ENCODE measurements around the gene BARHL1. TPM values are rescaled to one million over a fixed set of nuclear protein-coding genes. Genes with fewer than 3 reads are reported as not detected.

BARHL1 gene
- total and polyA plus RNA-seq, 9 of the 15 experiments (the other 6 are each of a cell fraction or from before 2014, with no cell fraction given), result not detected

- intact Hi-C loops (cut with micrococcal nuclease), result loop anchor here (5.0 kb wide), 2 partner anchors 219 to 411 kb away; no protein-coding TSS in a partner anchor
- peaks cover 0 to 9% of the 10 kb centered on the region in 2 experiments; a peak in 2 of 5 replicates for H3K4me1 ChIP-seq (replicated peaks in 1 of 2; ENCODE audit: control insufficient read depth in 2 of 2, insufficient read depth in 2 of 2, low read length in 2 of 2)
- no peaks in the 10 kb centered on the region for H3K9me3 ChIP-seq (replicated peaks; ENCODE audit: control insufficient read depth, insufficient read depth, low read depth, low read length)
These were observed 4.0 kb upstream of the BARHL1 start for GRCh38 chr9:132578367-132578932.

GRCh38 chr9:132579427-132579798 lies 3.0 kb upstream of the BARHL1 start:
- no peak overlapping the region for H3K4me3 ChIP-seq
- intact Hi-C loops (cut with micrococcal nuclease) (loop anchor here (5.0 kb wide), 2 partner anchors 218 to 412 kb away; no protein-coding TSS in a partner anchor), in situ Hi-C loops (cut with MboI) (loop anchor here (5.0 kb wide), 1 partner anchor 167 kb away; the partner anchor contains the start of gene CFAP77)
- H3K27me3 ChIP-seq (ENCODE audit: control insufficient read depth in 2 of 2, insufficient read depth in 2 of 2, low read length in 2 of 2), result peaks cover 4 to 58% of the 10 kb centered on the region in 2 experiments; a peak in 4 of 5 replicates
- DNase-seq (ENCODE audit: extremely low read depth in 1 of 4, low spot score in 3 of 4), result no peak
- H3K36me3 ChIP-seq (ENCODE audit: control insufficient read depth, insufficient read depth, low read length), result no peaks in the 10 kb centered on the region
- H3K9me3 ChIP-seq (replicated peaks; ENCODE audit: control insufficient read depth, insufficient read depth, low read depth, low read length), result no peaks in the 10 kb centered on the region
- H3K9ac ChIP-seq (ENCODE audit: insufficient read depth in 1 of 2, low read depth in 2 of 2, low read length in 2 of 2), result no peak overlapping the region
- H2AFZ ChIP-seq (ENCODE audit: low read depth, low read length), result no peak overlapping the region
- ChIA-PET POLR2A (no interaction called here), CTCF (ENCODE audit: low intra/inter-chr PET ratio) (no interaction called here)
- FAIRE-seq, result no peak
- H3K9me1 ChIP-seq (ENCODE audit: control insufficient read depth, insufficient read depth, low read length), result no peaks in the 10 kb centered on the region
- H4K20me1 ChIP-seq (replicated peaks; ENCODE audit: control insufficient read depth, insufficient read depth, low read length), result peaks cover 29% of the 10 kb centered on the region
- H3K4me1 ChIP-seq (replicated peaks in 1 of 2; ENCODE audit: control insufficient read depth in 2 of 2, insufficient read depth in 2 of 2, low read length in 2 of 2), result peaks cover 0 to 9% of the 10 kb centered on the region in 2 experiments; a peak in 2 of 5 replicates
- no peak overlapping the region for H3K27ac ChIP-seq (ENCODE audit: extremely low read depth, low read depth, low read length)
- WGBS (ENCODE audit: insufficient coverage, low coverage, missing lambda C conversion rate), result 15% methylated on average over 15 of the region's 15 CpGs
- H3K79me2 ChIP-seq (ENCODE audit: control insufficient read depth, insufficient read depth, low read length), result no peaks in the 10 kb centered on the region
- no peak overlapping the region for H3K4me2 ChIP-seq (ENCODE audit: insufficient read depth, low read length)
- BruUV-seq (replicated peaks), result no TSS peak
- ATAC-seq, result no peak
- no peak for TF ChIP-seq ATF4 (CRISPR knock-in tag; IDR thresholded peaks at IDR 0.05)
- TF ChIP-seq EHMT2 (IDR thresholded peaks at IDR 0.05), result no peak
- TF ChIP-seq ZNF12 (CRISPR knock-in tag; IDR thresholded peaks at IDR 0.05), result no peak
- no peak for TF ChIP-seq CTBP1 (IDR thresholded peaks at IDR 0.05; ENCODE audit: borderline replicate concordance)
- TF ChIP-seq NR0B1 (IDR thresholded peaks at IDR 0.05; ENCODE audit: partially characterized antibody), result no peak
- no peak for TF ChIP-seq ZNF75A (CRISPR knock-in tag; IDR thresholded peaks at IDR 0.05)
- TF ChIP-seq CGGBP1 (CRISPR knock-in tag; IDR thresholded peaks at IDR 0.05), result no peak
- no peak for TF ChIP-seq SMAD2 (IDR thresholded peaks at IDR 0.05; ENCODE audit: low read depth, low read length)
- TF ChIP-seq UBTF (IDR thresholded peaks at IDR 0.05; ENCODE audit: borderline replicate concordance in 1 of 2, low read depth in 2 of 2, low read length in 2 of 2), result no peak

More at GRCh38 chr9:132578367-132578932, 4.0 kb upstream of the BARHL1 start:
- Histone ChIP-seq H3K36me3 (ENCODE audit: control insufficient read depth, insufficient read depth, low read length) (no peaks in the 10 kb centered on the region), H2AFZ (ENCODE audit: low read depth, low read length) (no peak overlapping the region), H3K9ac (ENCODE audit: insufficient read depth in 1 of 2, low read depth in 2 of 2, low read length in 2 of 2) (no peak overlapping the region), H4K20me1 (replicated peaks; ENCODE audit: control insufficient read depth, insufficient read depth, low read length) (peaks cover 27% of the 10 kb centered on the region), H3K27me3 (ENCODE audit: control insufficient read depth in 2 of 2, insufficient read depth in 2 of 2, low read length in 2 of 2) (peaks cover 3 to 57% of the 10 kb centered on the region in 2 experiments; a peak in 4 of 5 replicates), H3K4me3 (no peak overlapping the region), H3K27ac (ENCODE audit: extremely low read depth, low read depth, low read length) (no peak overlapping the region), H3K9me1 (ENCODE audit: control insufficient read depth, insufficient read depth, low read length) (no peaks in the 10 kb centered on the region), H3K4me2 (ENCODE audit: insufficient read depth, low read length) (no peak overlapping the region), H3K79me2 (ENCODE audit: control insufficient read depth, insufficient read depth, low read length) (no peaks in the 10 kb centered on the region)
- FAIRE-seq (no peak), DNase-seq (ENCODE audit: extremely low read depth in 1 of 4, low spot score in 3 of 4) (no peak), ATAC-seq (no peak)
- WGBS (ENCODE audit: insufficient coverage, low coverage, missing lambda C conversion rate), result 2% methylated on average over 7 of the region's 7 CpGs
- BruUV-seq (replicated peaks), result no TSS peak
- in situ Hi-C loops (cut with MboI), result loop anchor here (5.0 kb wide), 1 partner anchor 166 kb away; the partner anchor contains the start of gene CFAP77
- ChIA-PET POLR2A (interaction anchor here (0.6 to 0.9 kb wide), 2 partner anchors 75 to 169 kb away, joined by 3 read pairs; partner anchors contain the start of gene CFAP77), CTCF (ENCODE audit: low intra/inter-chr PET ratio) (no interaction called here)
- TF ChIP-seq ZNF184 (CRISPR knock-in tag; IDR thresholded peaks at IDR 0.05) (no peak), STAT5B (CRISPR knock-in tag; IDR thresholded peaks at IDR 0.05) (no peak), HOXB6 (CRISPR knock-in tag; IDR thresholded peaks at IDR 0.05; ENCODE audit: borderline replicate concordance) (no peak)

All from K562 (cell line).